Effector memory CD8-positive, alpha-beta T cell (primary cell): ENCODE results near the gene MTA3.
"Not testable (repeated sequence)": the region's sequence is repeated elsewhere in the genome, so short reads cannot be mapped to it uniquely, and the experiment has no call there.

Experiments used
- ATAC-seq: fragments of 150-1000 bp; cut with Tn5 transposase; replicated peaks from 2 replicates; pipeline ENCODE4 v1.10.0; 2021; ENCODE audit warnings: mild to moderate bottlenecking, moderate library complexity
- DNase-seq, 3 experiments: peaks; one replicate each; pipeline ENCODE4 v3.0.0; 2021
- H3K27ac Mint-ChIP-seq, 2 donors: one replicate each; pipeline ENCODE4 v1.8.0; 2022; ENCODE audit warnings: mild to moderate bottlenecking in 2 of 2, mixed read lengths in 2 of 2, moderate library complexity in 2 of 2
- H3K27me3 Mint-ChIP-seq, 2 donors: one replicate each; pipeline ENCODE4 v1.8.0; 2022; ENCODE audit warnings: mixed read lengths in 2 of 2
- H3K36me3 Mint-ChIP-seq: one replicate; pipeline ENCODE4 v1.8.0; 2022; ENCODE audit warnings: mild to moderate bottlenecking, moderate library complexity, mixed read lengths; ENCODE audit not compliant: insufficient read depth
- H3K4me1 Mint-ChIP-seq, 2 donors: one replicate each; pipeline ENCODE4 v1.8.0; 2022; ENCODE audit warnings: low read depth in 2 of 2, mixed read lengths in 2 of 2
- H3K4me3 Mint-ChIP-seq, 2 donors: one replicate each; pipeline ENCODE4 v1.8.0; 2022; ENCODE audit warnings: mild to moderate bottlenecking in 2 of 2, mixed read lengths in 2 of 2, moderate library complexity in 2 of 2
- H3K9me3 Mint-ChIP-seq, 2 donors: one replicate each; pipeline ENCODE4 v1.8.0; 2022; ENCODE audit warnings: mixed read lengths in 2 of 2

Gene MTA3

DNA sequence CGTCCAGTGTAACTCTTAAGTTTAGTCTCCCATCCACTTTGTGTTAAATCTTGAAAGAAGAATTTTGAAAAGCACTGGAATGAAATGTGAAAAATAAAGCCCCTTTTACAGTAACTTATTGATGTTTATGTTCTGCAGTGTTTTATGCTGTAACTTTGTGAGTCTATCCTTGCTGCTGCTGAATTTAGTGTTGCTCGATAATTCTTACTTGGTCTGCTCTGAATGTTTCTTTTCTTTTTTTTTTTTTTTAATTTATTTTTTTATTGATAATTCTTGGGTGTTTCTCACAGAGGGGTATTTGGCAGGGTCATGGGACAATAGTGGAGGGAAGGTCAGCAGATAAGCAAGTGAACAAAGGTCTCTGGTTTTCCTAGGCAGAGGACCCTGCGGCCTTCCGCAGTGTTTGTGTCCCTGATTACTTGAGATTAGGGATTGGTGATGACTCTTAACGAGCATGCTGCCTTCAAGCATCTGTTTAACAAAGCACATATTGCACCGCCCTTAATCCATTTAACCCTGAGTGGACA is 36.0 kb downstream of the MTA3 start:
- not testable (repeated sequence) for ATAC-seq

DNA sequence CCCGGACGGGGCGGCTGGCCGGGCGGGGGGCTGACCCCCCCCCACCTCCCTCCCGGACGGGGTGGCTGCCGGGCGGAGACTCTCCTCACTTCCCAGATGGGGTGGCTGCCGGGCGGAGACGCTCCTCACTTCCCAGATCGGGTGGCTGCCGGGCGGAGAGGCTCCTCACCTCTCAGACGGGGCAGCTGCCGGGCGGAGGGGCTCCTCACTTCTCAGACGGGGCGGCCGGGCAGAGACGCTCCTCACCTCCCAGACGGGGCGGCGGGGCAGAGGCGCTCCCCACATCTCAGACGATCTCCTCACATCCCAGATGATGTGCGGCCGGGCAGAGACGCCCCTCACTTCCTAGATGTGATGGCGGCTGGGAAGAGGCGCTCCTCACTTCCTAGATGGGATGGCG is 37.7 kb downstream of the MTA3 start:
- not testable (repeated sequence) for H3K27me3 Mint-ChIP-seq, H3K27ac Mint-ChIP-seq, H3K4me3 Mint-ChIP-seq, H3K9me3 Mint-ChIP-seq, H3K4me1 Mint-ChIP-seq, ATAC-seq, DNase-seq
- peaks cover 13% of the 10 kb centered on the region for H3K36me3 Mint-ChIP-seq

More for the DNA sequence above, 36.0 kb downstream of the MTA3 start:
- H3K27me3 Mint-ChIP-seq, H3K27ac Mint-ChIP-seq, H3K36me3 Mint-ChIP-seq, DNase-seq, H3K4me1 Mint-ChIP-seq, H3K9me3 Mint-ChIP-seq, H3K4me3 Mint-ChIP-seq: not testable (repeated sequence)

DNA sequence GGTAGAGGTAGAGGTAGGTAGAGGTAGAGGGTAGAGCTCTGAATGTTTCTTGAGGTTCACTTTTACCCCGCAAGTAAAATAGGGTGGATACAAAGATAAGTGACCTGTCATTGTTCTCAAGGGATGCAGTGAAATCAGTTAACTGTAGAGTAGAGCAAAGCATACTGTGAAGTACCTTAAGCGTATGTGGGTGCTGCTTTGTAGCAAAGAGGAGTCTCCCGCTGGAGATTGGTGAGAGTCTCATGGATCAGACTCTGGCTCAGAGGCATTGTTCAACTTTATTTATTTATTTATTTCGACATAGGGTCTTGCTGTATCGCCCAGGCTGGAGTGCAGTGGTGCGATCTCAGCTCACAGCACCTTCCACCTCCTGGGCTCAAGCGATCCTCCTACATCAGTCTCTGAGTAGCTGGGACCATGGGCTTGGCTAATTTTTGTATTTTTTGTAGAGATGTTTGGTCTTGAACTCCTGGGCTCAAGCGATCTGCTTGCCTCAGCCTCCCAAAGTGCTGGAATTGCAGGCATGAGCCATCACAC is 38.7 kb downstream of the MTA3 start:
- Mint-ChIP-seq H3K27me3 (no peaks in the 10 kb centered on the region), H3K27ac (no peak overlapping the region), H3K9me3 (no peaks in the 10 kb centered on the region), H3K4me1 (peaks cover 0 to 7% of the 10 kb centered on the region in 2 donors), H3K36me3 (peaks cover 17% of the 10 kb centered on the region), H3K4me3 (no peak overlapping the region)
- DNase-seq (no peak), ATAC-seq (no peak)

DNA sequence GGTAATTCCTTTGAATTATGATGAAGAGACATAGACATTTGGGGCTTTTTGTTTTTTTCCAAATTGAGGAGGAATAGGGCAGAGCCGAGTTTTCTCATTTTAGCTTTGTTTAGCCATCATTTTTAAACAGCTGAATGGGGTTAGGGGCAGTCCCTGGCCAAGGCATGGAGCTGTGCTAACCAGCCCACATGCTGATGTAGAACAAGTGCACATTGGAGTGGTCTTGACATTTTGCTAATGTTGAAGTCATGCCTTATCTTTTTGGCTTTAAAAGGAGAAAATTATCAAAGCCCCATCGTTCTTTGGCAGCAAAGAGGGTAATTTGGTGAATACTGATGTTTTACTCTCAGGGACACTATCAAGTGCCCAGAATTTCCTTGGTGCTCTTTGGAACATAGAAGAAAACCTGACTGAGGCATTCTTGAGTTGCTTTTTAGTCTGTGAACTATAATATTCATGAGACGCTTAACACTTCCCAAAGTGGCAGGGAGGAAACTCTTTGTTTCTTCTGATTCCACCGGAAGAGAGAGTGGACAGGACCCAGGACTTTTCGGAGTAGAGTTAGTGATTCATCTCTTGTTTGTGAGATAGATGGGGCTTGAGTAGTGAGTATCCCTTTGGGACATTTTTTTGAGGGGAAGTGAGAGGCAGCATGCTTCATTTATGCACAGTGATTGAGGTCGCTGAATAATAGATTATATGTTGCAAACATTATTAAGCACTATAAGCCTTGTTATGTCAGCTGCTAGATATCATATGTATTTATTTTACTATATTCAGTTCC is 45.0 kb downstream of the MTA3 start:
- H3K27ac Mint-ChIP-seq: no peak overlapping the region
- ATAC-seq (no peak), DNase-seq (no peak)
- peaks cover 46% of the 10 kb centered on the region for H3K36me3 Mint-ChIP-seq
- H3K4me3 Mint-ChIP-seq: no peak overlapping the region
- peaks cover 0 to 4% of the 10 kb centered on the region in 2 donors for H3K4me1 Mint-ChIP-seq
- no peaks in the 10 kb centered on the region for H3K9me3 Mint-ChIP-seq
- no peaks in the 10 kb centered on the region for H3K27me3 Mint-ChIP-seq

DNA sequence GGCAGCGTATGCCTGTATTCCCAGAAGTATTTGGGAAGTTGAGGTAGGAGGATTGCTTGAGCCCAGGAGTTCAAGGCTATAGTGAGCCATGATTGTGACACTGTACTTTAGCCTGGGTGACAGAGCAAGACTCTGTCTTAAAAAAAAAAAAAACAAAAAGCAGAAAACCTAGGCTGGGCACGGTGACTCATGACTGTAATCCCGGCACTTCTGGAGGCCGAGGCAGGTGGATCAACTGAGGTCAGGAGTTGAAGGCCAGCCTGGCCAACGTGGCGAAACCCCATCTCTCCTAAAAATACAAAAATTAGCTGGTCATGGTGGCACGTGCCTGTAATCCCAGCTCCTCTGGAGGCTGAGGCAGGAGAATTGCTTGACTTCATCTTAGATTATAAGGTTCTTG is 46.4 kb downstream of the MTA3 start:
- Mint-ChIP-seq H3K4me3 (no peak overlapping the region), H3K27ac (no peak overlapping the region)
- ATAC-seq: no peak

DNA sequence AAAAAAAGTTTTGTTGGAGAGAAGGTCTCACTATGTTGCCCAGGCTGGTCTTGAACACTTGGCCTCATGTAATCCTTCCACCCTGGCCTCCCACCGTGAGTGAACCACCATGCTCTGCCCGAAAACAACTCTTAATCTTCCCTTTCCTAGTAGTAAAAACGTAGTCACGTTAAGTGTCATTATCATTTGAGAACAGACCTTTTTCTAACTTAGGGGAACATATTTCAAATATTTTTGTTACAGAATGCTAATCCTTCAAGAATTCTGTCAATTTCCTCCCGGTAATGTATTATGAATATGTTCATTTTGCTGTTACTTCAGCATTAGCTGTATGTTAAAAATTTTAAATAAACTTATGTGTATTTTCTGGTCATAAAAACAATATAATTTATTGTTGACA is 49.7 kb downstream of the MTA3 start:
- Mint-ChIP-seq H3K27ac (no peak overlapping the region), H3K9me3 (no peaks in the 10 kb centered on the region), H3K27me3 (no peaks in the 10 kb centered on the region), H3K36me3 (peaks cover 32% of the 10 kb centered on the region), H3K4me3 (no peak overlapping the region), H3K4me1 (no peaks in the 10 kb centered on the region)
- DNase-seq (no peak), ATAC-seq (no peak)

More for the DNA sequence above, 46.4 kb downstream of the MTA3 start:
- Mint-ChIP-seq H3K27me3 (no peaks in the 10 kb centered on the region), H3K9me3 (no peaks in the 10 kb centered on the region), H3K36me3 (peaks cover 40% of the 10 kb centered on the region), H3K4me1 (peaks cover 0 to 4% of the 10 kb centered on the region in 2 donors)
- DNase-seq: no peak

DNA sequence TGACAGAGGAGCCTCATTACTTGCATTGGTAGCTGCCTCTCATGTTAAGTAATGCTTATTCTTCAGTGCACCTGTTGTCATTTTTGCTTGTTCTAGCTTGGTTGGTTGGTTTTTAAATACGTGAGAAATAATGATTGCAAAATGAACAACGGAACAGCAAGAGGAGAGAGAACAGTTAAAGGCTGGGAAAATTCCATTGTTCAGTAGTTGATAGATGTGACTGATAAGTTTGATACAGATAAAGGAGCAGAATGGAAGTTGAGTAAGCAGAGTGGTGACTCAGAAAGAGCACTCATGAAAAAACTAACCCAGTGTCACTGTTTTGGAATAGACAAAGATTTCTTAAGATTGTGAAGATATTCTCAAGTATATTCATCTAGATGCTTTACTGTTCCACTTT is 50.5 kb downstream of the MTA3 start:
- ATAC-seq: no peak
- Mint-ChIP-seq H3K27ac (no peak overlapping the region), H3K36me3 (peaks cover 24% of the 10 kb centered on the region), H3K4me3 (no peak overlapping the region), H3K9me3 (no peaks in the 10 kb centered on the region), H3K4me1 (no peaks in the 10 kb centered on the region), H3K27me3 (no peaks in the 10 kb centered on the region)
- DNase-seq: no peak

DNA sequence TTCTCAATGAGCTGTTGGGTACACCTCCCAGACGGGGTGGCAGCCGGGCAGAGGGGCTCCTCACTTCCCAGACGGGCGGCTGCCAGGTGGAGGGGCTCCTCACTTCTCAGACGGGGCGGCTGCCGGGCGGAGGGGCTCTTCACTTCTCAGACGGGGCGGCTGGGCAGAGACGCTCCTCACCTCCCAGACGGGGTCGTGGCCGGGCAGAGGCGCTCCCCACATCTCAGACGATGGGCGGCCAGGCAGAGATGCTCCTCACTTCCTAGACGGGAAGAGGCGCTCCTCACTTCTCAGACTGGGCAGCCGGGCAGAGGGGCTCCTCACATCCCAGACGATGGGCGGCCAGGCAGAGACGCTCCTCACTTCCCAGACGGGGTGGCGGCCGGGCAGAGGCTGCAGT is 53.2 kb downstream of the MTA3 start:
- H3K9me3 Mint-ChIP-seq, DNase-seq, H3K4me1 Mint-ChIP-seq, ATAC-seq, H3K27me3 Mint-ChIP-seq, H3K4me3 Mint-ChIP-seq, H3K27ac Mint-ChIP-seq: not testable (repeated sequence)
- peaks cover 11% of the 10 kb centered on the region for H3K36me3 Mint-ChIP-seq

DNA sequence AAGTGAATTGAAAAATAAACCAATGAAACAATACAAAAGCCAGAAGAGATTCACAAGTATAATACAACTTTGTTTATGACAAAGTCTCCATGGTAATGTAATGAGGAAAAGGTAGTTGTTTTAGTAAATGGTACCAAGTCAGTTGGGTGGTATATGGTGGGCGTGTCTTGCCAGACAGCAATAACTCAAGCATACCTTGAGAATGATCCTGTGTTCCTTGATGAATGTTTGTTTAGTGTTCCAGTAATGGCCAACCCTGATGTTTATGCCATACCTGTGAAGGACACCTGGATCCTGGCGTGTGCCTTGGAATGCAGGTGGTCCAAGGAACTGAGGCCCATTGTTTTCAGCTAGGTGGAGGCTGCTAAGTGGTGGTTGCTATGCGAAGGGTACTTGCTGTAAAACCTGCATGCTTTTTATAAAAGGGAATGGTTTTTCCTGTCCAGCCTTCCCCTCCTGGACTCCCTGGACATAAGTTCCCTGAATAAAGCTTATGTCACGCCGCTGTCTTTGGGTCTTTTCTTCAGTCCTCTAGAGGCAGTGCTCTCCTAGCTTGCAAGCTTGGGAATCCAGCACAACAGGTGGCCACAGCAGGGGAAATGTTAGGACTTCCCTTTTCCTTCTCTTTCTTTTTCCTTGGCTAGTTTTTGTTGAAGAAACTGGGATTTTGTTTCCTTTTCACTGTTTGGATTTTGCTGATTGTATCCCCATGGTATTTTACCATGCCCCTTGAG is 54.7 kb downstream of the MTA3 start:
- ATAC-seq (no peak), DNase-seq (no peak)
- H3K4me1 Mint-ChIP-seq: no peaks in the 10 kb centered on the region
- no peaks in the 10 kb centered on the region for H3K9me3 Mint-ChIP-seq
- H3K4me3 Mint-ChIP-seq: no peak overlapping the region
- peaks cover 10% of the 10 kb centered on the region for H3K36me3 Mint-ChIP-seq
- H3K27me3 Mint-ChIP-seq: no peaks in the 10 kb centered on the region
- no peak overlapping the region for H3K27ac Mint-ChIP-seq

DNA sequence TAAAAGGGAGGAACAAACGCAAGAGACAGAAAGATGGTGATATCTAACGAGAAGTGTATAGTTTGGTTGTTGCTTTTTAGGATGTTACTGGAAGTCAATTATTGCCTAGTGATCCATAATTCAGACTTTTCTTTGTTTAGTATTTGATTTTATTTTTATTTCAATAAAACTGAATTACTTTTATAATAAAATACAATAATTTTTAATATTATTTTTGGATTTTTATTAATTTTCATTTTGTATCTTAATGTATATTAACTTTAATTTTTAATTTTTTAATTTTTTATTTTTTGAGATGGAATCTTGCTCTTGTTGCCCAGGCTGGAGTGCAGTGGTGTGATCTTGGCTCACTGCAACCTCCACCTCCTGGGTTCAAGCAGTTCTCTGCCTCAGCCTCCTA is 55.6 kb downstream of the MTA3 start:
- Mint-ChIP-seq H3K27ac (no peak overlapping the region), H3K4me1 (no peaks in the 10 kb centered on the region), H3K4me3 (no peak overlapping the region), H3K36me3 (peaks cover 10% of the 10 kb centered on the region), H3K9me3 (no peaks in the 10 kb centered on the region), H3K27me3 (no peaks in the 10 kb centered on the region)
- ATAC-seq (no peak), DNase-seq (no peak)

DNA sequence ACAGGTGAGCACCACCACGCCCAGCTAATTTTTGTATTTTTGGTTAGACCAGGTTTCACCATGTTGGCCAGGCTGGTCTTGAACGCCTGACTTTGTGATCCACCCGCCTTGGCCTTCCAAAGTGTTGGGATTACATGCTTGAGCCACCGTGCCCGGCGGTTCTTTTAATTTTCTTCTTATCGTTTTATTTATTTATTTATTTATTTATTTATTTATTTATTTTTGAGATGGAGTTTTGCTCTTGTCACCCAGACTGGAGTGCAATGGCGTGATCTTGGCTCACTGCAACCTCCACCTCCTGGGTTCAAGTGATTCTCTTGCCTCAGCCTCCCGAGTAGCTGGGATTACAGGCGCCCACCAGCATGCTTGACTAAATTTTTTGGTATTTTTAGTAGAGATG is 59.6 kb downstream of the MTA3 start:
- not testable (repeated sequence) for ATAC-seq, DNase-seq, H3K9me3 Mint-ChIP-seq, H3K4me3 Mint-ChIP-seq, H3K27me3 Mint-ChIP-seq, H3K36me3 Mint-ChIP-seq, H3K4me1 Mint-ChIP-seq, H3K27ac Mint-ChIP-seq

DNA sequence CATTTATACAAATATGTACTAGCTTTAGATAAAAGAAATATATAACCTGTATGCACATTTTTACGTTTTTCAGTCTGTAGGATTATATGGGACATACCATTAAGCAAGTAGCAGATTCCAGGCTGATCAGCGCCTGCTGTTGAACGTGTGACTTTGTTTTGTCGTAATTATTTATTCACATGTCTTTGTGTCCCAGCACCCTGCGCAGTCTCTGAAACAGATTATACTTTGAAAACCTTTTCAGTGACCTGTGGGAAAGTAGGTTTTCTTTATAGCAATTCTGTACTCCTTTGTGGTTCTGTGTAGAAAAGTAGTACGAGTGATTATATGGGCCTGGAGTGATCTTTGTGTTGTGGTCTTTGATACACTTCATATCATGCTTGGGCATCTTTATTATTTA is 68.5 kb downstream of the MTA3 start:
- H3K36me3 Mint-ChIP-seq: no peaks in the 10 kb centered on the region
- no peak for DNase-seq
- H3K9me3 Mint-ChIP-seq: no peaks in the 10 kb centered on the region
- H3K27ac Mint-ChIP-seq: no peak overlapping the region
- H3K4me1 Mint-ChIP-seq: no peaks in the 10 kb centered on the region
- no peak for ATAC-seq
- no peaks in the 10 kb centered on the region for H3K27me3 Mint-ChIP-seq
- no peak overlapping the region for H3K4me3 Mint-ChIP-seq

DNA sequence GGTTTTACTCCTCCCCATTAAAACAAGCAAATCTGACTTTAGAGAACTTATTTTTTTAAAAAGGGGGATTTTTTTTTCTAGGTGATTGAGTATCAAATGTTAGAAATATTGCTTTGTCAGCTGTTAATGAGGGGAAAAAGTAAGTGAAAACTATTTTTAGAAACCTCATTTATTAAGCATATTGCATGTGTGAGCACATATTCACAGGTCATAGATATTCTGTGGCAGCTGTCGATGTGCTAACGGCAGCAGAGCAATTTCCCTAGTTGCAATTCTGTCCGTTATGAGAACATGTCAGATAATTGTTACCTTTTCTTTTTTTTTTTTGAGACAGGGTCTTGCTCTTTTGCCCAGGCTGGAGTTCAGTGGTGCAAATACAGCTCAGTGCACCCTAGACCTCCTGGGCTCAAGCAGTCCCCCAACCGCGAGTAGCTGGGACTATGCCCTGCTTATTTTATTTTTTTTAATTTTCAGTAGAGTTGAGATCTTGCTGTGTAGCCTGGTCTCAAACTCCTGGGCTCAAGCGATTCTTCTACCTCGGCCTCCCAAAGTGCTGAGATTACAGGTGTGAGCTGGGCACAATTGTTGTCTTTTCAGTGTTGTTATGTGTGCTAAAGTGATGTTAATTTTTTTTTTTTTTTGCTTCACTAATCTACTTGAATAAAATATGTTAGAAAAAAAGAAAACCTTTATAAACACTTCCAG is 69.8 kb downstream of the MTA3 start:
- Mint-ChIP-seq H3K9me3 (no peaks in the 10 kb centered on the region), H3K36me3 (no peaks in the 10 kb centered on the region), H3K4me1 (no peaks in the 10 kb centered on the region), H3K4me3 (no peak overlapping the region), H3K27ac (no peak overlapping the region), H3K27me3 (no peaks in the 10 kb centered on the region)
- ATAC-seq (no peak), DNase-seq (no peak)
